PC-9 (cell line): ENCODE measurements around the gene P2RY13. TPM values are rescaled to one million over a fixed set of nuclear protein-coding genes. Genes with fewer than 3 reads are reported as not detected.
A peak's percentile ranks its signal among the peaks of the same experiment; 100 is the strongest.

Source experiments
- BruUV-seq: library from RNA; stranded (reverse); fragments of 400-500 nt; replicated peaks from 2 replicates; lab custom pipeline; 2021; lab: Mats Ljungman, UMichigan
- CTCF ChIA-PET: fragments of 300-600 bp; sonication (Branson Sonifier 250); formaldehyde crosslinking; loops from one replicate; lab custom pipeline; 2022; ENCODE audit warnings: antibody characterized with exemption; lab: Charles Lee
- POLR2A ChIA-PET: fragments of 300-600 bp; sonication (Branson Sonifier 250); formaldehyde crosslinking; loops from one replicate; lab custom pipeline; 2022; ENCODE audit warnings: antibody characterized with exemption; ENCODE audit not compliant: unreplicated experiment; lab: Charles Lee
- DNase-seq, 2 experiments: peaks; one replicate each; pipeline versions ENCODE4 v3.0.0 to v3.0.0-alpha.2; 2015 to 2022; ENCODE audit warnings: mixed read lengths in 1 of 2
- H2AFZ ChIP-seq: fragments of 200-600 bp; sonication (generic); 2 replicates; pipeline ENCODE4 v1.8.1; 2017; ENCODE audit warnings: antibody characterized with exemption
- H3F3A ChIP-seq: fragments of 200-600 bp; sonication (generic); 2 replicates; pipeline ENCODE4 v1.8.1; 2017; ENCODE audit warnings: antibody characterized with exemption, mild to moderate bottlenecking, low read depth; ENCODE audit not compliant: insufficient read depth
- H3K27ac ChIP-seq: fragments of 200-600 bp; sonication (generic); 2 replicates; pipeline ENCODE4 v1.6.1; 2016; ENCODE audit warnings: mixed run types
- H3K27me3 ChIP-seq: fragments of 200-600 bp; sonication (generic); 2 replicates; pipeline ENCODE4 v1.6.1; 2016; ENCODE audit warnings: low read depth, mixed run types; ENCODE audit not compliant: insufficient read depth
- H3K36me3 ChIP-seq: fragments of 200-600 bp; sonication (generic); 2 replicates; pipeline ENCODE4 v1.6.1; 2016; ENCODE audit warnings: low read depth, mixed run types
- H3K4me1 ChIP-seq: fragments of 200-600 bp; sonication (generic); replicated peaks from 2 replicates; pipeline ENCODE4 v1.6.1; 2016; ENCODE audit warnings: mixed run types; ENCODE audit not compliant: insufficient read depth
- H3K4me2 ChIP-seq: fragments of 200-600 bp; sonication (generic); 2 replicates; pipeline ENCODE4 v1.6.1; 2017; ENCODE audit warnings: mixed run types
- H3K4me3 ChIP-seq: fragments of 200-600 bp; sonication (generic); 2 replicates; pipeline ENCODE4 v1.6.1; 2016; ENCODE audit warnings: mixed run types
- H3K79me2 ChIP-seq: fragments of 200-600 bp; sonication (generic); 2 replicates; pipeline ENCODE4 v1.6.1; 2017; ENCODE audit warnings: low read depth, mixed run types
- H3K9me2 ChIP-seq: fragments of 200-600 bp; sonication (generic); 2 replicates; pipeline ENCODE4 v1.8.1; 2017; ENCODE audit warnings: mild to moderate bottlenecking; ENCODE audit not compliant: insufficient read depth
- H3K9me3 ChIP-seq: fragments of 200-600 bp; sonication (generic); 2 replicates; pipeline ENCODE4 v1.8.1; 2016; ENCODE audit warnings: low read depth; ENCODE audit not compliant: insufficient read depth
- H4K20me1 ChIP-seq: fragments of 200-600 bp; sonication (generic); 2 replicates; pipeline ENCODE4 v1.8.1; 2017; ENCODE audit not compliant: insufficient read depth
- EZH2 ChIP-seq: fragments of 200-600 bp; sonication (generic); IDR thresholded peaks from 2 replicates; pipeline ENCODE4 v1.8.0; 2017; ENCODE audit warnings: antibody characterized with exemption, low read depth
- intact Hi-C: fragments of 100-400 bp; cut with micrococcal nuclease; formaldehyde crosslinking; loops from one replicate; pipeline ENCODE4 v1.10.0; 2022; ENCODE audit not compliant: unreplicated experiment
- total RNA-seq: library from RNA; stranded (reverse); gene quantifications from 2 replicates; pipeline ENCODE4 v1.2.3, GENCODE V29; 2021
- TF ChIP-seq, protein P1 (sequence below): fragments of 200-600 bp; sonication (generic); conservative IDR thresholded peaks from 2 replicates; pipeline ENCODE4 v1.6.1; 2017; ENCODE audit warnings: mixed run types, antibody characterized with exemption, mild to moderate bottlenecking, moderate library complexity

Gene P2RY13
- total RNA-seq, 1 experiment from 2014 or later, result not detected

DNA sequence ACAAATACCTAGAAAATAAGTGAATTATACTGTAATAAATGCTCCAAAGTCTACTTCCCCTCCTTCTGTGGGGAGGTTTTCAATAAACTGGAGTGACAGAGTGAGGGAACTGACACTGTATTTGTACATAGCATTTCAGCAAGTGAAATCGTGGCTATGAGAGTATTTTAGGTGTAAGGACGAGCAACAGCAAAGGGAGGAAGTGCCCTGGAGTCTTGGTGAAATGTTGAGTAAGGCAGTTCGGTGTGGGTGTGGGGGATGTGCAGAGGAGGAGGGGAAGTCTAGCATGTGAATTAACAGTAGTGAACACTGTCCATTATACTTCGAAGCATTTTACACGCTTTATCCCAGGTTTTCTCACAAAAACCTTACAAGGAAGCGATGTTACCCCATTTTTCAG is 18.1 kb upstream of the P2RY13 start:
- H3K4me1 ChIP-seq, result no peaks in the 10 kb centered on the region
- intact Hi-C loops, result no loop called here
- no peak for TF ChIP-seq EZH2

DNA sequence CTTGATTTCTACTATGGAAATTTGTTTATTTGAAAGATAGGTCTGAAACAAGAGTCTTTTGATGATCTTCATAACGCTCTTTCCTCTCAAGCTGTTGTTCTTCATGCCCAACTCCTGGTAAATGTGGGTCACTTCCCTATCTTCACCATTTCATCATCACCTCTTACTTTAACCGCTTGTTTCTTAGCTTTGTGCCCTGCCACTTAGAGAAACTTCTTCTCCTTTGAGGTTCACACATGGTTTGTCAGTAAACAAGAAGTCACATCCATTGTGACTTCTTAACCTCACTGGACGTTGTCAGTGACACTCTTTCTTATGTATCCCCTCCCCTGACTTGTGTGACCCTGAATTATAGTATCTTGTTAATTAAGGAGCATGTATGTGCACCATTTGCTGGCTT is 16.9 kb upstream of the P2RY13 start:
- intact Hi-C loops, result no loop called here
- ChIA-PET POLR2A (interaction anchor here (0.6 kb wide), 1 partner anchor 851 kb away, joined by 4 read pairs; no protein-coding TSS in a partner anchor), CTCF (no interaction called here)
- H3K9me3 ChIP-seq, result 0 out of 2 replicates have a peak, but pooled peaks cover 4% of the 10 kb centered on the region
- no peaks in the 10 kb centered on the region for H3K27me3 ChIP-seq
- no peak overlapping the region for H3K4me3 ChIP-seq
- H3K4me2 ChIP-seq, result no peak overlapping the region
- TF ChIP-seq EZH2, result no peak
- TF ChIP-seq, protein P1, sequence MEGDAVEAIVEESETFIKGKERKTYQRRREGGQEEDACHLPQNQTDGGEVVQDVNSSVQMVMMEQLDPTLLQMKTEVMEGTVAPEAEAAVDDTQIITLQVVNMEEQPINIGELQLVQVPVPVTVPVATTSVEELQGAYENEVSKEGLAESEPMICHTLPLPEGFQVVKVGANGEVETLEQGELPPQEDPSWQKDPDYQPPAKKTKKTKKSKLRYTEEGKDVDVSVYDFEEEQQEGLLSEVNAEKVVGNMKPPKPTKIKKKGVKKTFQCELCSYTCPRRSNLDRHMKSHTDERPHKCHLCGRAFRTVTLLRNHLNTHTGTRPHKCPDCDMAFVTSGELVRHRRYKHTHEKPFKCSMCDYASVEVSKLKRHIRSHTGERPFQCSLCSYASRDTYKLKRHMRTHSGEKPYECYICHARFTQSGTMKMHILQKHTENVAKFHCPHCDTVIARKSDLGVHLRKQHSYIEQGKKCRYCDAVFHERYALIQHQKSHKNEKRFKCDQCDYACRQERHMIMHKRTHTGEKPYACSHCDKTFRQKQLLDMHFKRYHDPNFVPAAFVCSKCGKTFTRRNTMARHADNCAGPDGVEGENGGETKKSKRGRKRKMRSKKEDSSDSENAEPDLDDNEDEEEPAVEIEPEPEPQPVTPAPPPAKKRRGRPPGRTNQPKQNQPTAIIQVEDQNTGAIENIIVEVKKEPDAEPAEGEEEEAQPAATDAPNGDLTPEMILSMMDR, result no peak
- BruUV-seq, result no TSS peak
- no peaks in the 10 kb centered on the region for H3K79me2 ChIP-seq
- no peaks in the 10 kb centered on the region for H3K36me3 ChIP-seq
- H2AFZ ChIP-seq, result no peak overlapping the region
- no peaks in the 10 kb centered on the region for H3K4me1 ChIP-seq
- H3K9me2 ChIP-seq, result no peaks in the 10 kb centered on the region
- H3K27ac ChIP-seq, result no peak overlapping the region
- no peak for DNase-seq
- no peaks in the 10 kb centered on the region for H3F3A ChIP-seq
- no peaks in the 10 kb centered on the region for H4K20me1 ChIP-seq

More for the DNA sequence above, 18.1 kb upstream of the P2RY13 start:
- no peaks in the 10 kb centered on the region for H3K36me3 ChIP-seq
- no peak overlapping the region for H2AFZ ChIP-seq
- H3K4me2 ChIP-seq, result no peak overlapping the region
- no peaks in the 10 kb centered on the region for H3K27me3 ChIP-seq
- no peaks in the 10 kb centered on the region for H3F3A ChIP-seq
- no TSS peak for BruUV-seq
- ChIA-PET POLR2A (no interaction called here), CTCF (interaction anchor here (0.6 kb wide), 1 partner anchor 259 kb away, joined by 3 read pairs; no protein-coding TSS in a partner anchor)
- H4K20me1 ChIP-seq, result no peaks in the 10 kb centered on the region
- no peaks in the 10 kb centered on the region for H3K79me2 ChIP-seq
- no peak overlapping the region for H3K4me3 ChIP-seq
- DNase-seq, result no peak
- H3K9me2 ChIP-seq, result no peaks in the 10 kb centered on the region
- H3K27ac ChIP-seq, result no peak overlapping the region
- 0 out of 2 replicates have a peak, but pooled peaks cover 4% of the 10 kb centered on the region for H3K9me3 ChIP-seq

DNA sequence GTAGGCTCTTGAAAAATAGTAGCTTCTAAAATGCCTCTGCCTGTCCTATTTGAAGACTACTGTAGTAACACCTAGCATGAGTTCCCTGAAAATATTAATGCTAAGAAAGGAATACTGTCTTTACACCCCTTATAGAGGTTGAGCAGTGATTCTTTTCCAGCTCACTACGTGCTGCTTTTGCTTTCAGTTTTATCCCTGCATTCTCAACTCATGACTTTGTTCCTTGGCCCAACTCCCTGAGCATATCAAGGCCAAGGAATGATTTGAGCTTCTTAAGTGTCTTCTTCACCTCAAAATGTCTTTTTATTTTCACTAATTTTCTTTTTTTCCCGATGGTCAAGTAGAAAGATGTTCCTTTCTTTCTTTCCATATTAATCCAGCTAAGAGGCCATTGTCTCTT is 16.5 kb upstream of the P2RY13 start:
- no peak for DNase-seq
- TF ChIP-seq, protein P1, result no peak
- TF ChIP-seq EZH2, result no peak
- no peaks in the 10 kb centered on the region for H3K9me2 ChIP-seq
- intact Hi-C loops, result no loop called here
- no peaks in the 10 kb centered on the region for H3K4me1 ChIP-seq
- ChIA-PET CTCF (interaction anchor here (0.5 kb wide), 1 partner anchor 65 kb away, joined by 3 read pairs; no protein-coding TSS in a partner anchor), POLR2A (interaction anchor here (0.6 kb wide), 1 partner anchor 850 kb away, joined by 4 read pairs; no protein-coding TSS in a partner anchor)
- no peaks in the 10 kb centered on the region for H3F3A ChIP-seq
- no peaks in the 10 kb centered on the region for H3K79me2 ChIP-seq
- no peak overlapping the region for H3K27ac ChIP-seq
- H2AFZ ChIP-seq, result 0 out of 2 replicates have a peak overlapping the region, but pooled peaks have one; percentile 9
- no peaks in the 10 kb centered on the region for H3K36me3 ChIP-seq
- no TSS peak for BruUV-seq
- no peak overlapping the region for H3K4me3 ChIP-seq
- H4K20me1 ChIP-seq, result no peaks in the 10 kb centered on the region
- no peaks in the 10 kb centered on the region for H3K27me3 ChIP-seq
- peak overlapping the region; percentile 2; the same call in 1 of the 2 replicates for H3K4me2 ChIP-seq
- H3K9me3 ChIP-seq, result 0 out of 2 replicates have a peak, but pooled peaks cover 4% of the 10 kb centered on the region
